GM21717 (cell line): ENCODE results near the gene PHAX.
"Not testable (repeated sequence)": the region's sequence is repeated elsewhere in the genome, so short reads cannot be mapped to it uniquely, and the experiment has no call there.

ENCODE experiments used
- ATAC-seq: cut with Tn5 transposase; IDR thresholded peaks from one replicate; pipeline ENCODE4 v1.9.1; 2021; ENCODE audit warnings: mild to moderate bottlenecking, moderate library complexity; ENCODE audit not compliant: unreplicated experiment

Gene PHAX

DNA sequence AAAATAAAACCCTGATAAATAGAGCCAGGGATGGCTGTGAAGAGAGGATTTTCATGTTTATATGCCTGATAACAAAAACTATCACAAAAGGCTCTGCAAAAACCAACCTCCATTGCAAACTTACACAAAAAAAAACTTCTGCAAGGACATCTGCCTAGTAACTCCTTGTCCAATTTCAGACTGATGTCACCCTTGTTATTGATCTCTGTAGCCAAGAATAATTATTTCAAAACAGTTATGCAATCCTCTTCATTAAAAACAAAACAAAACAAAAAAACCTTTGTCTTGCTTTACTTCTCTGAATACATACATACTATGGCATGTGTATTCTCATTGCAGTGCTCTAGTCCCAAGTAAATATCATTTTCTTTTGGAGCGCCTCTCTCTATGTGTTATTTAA is 49.7 kb downstream of the PHAX start:
- ATAC-seq: no peak

DNA sequence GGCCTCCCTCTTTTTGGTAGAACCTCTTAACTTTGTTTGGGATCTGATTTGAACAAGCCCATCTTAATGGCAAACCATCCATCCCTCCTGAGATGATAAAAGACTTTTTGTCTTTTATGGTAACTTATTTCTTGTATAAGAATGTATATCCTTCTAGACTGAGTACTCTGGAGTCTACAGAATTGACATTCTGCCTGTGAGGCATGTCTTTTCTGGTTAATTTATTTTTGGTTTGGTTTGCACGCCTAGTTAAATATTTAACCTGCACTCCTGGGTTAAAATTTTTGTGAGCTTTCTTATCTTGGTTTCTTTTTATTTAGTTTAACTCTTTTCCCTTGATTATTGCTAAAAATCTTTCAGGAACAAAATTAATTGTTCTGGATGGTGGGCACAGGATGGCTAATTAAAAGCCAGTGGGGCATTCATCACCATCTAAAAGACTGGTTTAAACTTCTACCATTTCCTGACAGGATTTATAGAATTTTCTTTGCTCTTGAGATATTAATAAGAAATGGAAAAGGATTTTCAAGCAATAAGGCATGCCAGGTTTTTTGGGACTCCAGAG is 50.3 kb downstream of the PHAX start:
- ATAC-seq: no peak

GRCh38 chr5:126656401-126657007 is 55.8 kb downstream of the PHAX start:
- ATAC-seq: no peak

DNA sequence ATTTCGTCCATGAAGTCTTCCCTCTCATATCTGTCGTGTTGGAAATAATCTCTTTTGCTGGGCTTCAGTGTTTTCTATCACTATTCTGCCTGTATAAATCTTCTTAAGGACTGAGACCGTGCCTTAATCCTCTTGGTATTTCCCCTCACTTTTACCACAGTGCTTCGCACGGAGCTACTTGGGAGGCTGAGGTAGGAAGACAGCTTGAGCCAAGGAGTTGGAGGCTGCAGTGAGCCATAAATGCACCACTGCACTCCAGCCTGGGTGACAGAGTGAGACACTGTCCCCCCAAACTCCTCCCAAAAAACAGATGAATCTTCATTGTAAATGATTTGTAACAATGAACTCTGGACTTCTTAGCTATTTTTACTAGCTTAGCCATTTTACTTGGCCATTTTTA is 57.8 kb downstream of the PHAX start:
- no peak for ATAC-seq

DNA sequence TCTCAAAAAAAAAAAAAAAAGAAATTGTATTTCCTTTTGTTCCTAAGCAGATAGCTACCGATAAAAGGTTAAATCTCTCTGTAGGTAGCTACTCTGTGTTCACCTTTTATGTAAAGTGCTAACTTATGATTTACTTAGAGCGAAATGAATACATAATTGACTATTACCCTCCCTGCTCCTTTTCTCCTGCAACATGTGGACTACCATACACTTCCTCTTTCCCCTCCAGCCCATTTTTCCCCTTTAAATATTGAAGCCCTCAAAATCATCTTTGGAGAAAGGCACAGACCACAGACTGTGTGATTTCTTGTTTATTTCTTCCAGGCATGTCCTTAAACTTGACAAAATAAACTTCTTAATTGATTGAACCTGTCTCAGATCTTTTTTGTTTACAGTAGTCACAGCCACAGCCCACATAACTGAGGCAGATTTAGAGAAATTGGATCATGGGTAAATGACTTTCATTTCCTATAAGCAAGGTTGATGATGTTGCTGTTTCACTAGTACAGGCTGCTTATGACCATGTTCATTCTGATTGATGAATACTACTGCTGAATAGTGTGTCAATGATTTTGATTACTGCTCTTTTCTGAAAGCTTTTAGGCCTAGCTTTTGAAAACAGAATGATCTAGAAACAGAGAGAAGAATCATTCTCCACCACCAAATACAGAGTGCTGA is 59.2 kb downstream of the PHAX start:
- ATAC-seq: peak; percentile 50

DNA sequence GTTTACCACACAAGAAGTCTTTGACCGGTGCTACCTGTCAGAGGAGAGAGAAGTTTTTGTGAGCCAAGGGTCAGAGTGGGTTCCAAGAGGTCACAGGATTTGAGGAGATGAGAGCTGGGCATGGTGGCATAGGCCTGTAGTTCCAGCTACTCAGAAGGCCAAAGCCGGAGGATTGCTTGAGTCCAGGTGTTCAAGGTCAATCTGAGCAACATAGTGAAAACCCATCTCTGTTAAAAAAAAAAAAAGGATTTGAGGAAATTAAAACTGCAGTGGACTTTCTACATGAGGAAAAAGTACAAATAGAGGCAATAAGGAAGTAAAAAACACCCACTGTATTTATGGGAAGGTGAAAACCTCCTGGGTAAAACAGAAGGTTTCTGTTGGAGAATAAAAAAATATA is 63.8 kb downstream of the PHAX start:
- no peak for ATAC-seq

- ATAC-seq: not testable (repeated sequence)
These were observed 69.4 kb downstream of the PHAX start for GRCh38 chr5:126670109-126670508.

DNA sequence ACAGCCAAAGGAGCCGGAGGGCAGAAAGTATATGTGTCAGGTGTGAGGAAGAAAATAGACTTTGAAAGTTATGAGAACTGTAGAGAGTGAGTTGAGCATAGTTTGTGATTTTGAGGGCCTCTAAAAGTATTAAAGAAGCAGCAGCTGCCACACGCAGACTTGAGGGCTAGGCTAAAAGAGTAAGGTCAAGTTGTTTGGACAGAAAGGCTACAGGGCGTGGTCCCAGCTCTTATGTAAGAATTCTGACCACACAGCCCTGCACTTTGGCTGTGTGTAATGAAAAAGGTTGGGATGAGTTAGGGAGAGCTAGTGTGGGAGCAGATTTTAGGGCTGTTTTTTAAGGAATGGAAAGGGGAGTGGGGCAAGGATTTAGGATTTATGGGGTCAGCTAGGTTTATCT is 70.9 kb downstream of the PHAX start:
- not testable (repeated sequence) for ATAC-seq

DNA sequence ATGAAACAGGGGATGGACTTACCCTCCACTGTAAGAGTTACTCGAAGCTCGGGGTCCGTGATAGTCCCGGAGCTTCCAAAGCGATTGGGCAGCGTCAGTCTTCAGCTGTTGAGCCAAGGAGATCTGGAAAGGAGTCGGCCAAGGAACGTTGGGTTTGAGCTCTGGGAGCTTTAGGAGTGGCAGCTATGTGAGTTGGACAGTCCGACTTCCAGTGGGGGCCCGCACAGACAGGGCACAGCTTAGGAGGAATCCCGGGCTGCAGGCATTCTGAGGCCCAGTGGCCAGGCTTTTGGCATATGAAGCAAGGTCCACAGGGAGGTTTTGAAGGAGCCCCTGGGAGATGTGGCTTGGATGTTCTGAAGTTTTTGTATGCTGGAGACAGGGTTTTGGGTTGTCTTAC is 72.7 kb downstream of the PHAX start:
- ATAC-seq: no peak

DNA sequence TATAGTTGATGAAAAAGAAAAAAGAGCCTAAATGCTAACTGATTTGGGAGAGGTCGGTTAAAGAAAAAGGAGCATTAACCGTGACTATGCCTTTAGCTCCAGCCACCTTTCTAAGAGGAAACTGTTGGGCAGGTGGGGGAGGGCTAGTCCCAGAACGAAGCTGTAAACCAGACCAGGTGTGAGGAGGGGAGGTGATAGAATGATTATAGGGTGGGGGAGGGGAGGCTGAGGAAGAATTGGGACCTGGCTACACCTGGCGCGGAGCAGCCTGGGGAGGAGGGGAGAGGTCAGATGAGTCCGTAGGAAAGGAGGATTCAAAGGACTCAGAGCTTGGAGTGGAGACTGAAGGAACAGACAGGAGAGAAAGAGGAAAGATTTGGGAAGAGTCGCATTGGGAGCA is 73.4 kb downstream of the PHAX start:
- ATAC-seq: no peak

DNA sequence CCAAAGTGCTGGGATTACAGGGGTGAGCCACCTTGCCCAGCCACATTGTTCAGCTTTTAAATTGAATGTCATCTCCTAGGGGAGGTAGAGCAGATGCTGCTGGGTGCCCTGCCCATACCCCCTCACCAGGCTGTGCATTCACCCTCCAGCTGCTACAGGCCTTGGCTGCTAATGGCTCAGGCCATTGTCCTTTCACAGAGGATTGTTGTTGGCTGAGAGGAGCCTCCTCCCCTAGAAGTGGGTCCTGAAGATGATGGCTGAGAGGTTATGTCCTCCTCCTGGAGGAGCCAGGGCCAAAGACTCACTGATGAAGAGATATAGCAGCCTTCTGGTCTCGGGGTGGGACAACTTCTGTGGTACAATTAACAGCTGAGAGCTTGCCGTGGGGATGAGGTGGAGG is 74.6 kb downstream of the PHAX start:
- no peak for ATAC-seq

GRCh38 chr5:126676195-126676624 is 75.5 kb downstream of the PHAX start:
- ATAC-seq: peak; percentile 71
